ENCODE results near the gene DNAH17.

GRCh38 chr17:78583091-78583490 lies 5.9 kb upstream of the DNAH17 start:
- no peak for TF ChIP-seq RAD21 (IDR thresholded peaks at IDR 0.05; ENCODE audit: low read length)
- TF ChIP-seq ZBTB33 (IDR thresholded peaks at IDR 0.05; ENCODE audit: borderline replicate concordance, low read depth): no peak
- TF ChIP-seq EP300 (IDR thresholded peaks at IDR 0.05; ENCODE audit: borderline replicate concordance in 1 of 2, low read depth in 1 of 2, low read length in 1 of 2): no peak
- no peak for TF ChIP-seq CTCF (IDR thresholded peaks at IDR 0.05)
- no peak for TF ChIP-seq ELF1 (IDR thresholded peaks at IDR 0.05)

Measured in SK-N-SH (cell line).